Activated CD4-positive, alpha-beta T cell treated with anti-CD3 and anti-CD28 coated beads, Interleukin-2, amount 50 U/mL, for 1 hour (primary cell): ENCODE results near the gene CCDC92.
"Not testable (repeated sequence)": the region's sequence is repeated elsewhere in the genome, so short reads cannot be mapped to it uniquely, and the experiment has no call there.

ENCODE experiments used
- DNase-seq: peaks from one replicate; pipeline ENCODE4 v3.0.0-alpha.2; 2020

The CCDC92 gene

DNA sequence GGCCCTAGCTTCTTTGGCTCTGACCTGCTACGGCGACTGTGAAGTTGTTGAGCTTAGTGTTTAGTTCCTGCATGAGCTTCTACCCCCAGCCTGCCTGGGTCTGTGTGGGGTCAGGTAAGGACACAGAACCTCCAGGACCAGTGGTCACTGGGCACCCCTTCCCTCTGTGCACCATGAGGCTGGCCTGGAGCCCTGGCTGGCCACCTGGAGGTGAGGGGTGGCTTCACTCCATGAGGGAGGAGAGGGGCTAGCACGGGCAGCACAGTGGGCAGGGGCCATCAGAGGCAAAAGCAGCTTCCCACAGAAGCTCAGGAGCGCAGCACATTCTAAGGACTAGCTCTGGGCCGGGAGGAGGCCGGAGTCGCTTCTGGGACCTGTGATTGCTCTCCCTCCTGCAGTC lies 36.7 kb downstream of the CCDC92 start:
- DNase-seq, result no peak

DNA sequence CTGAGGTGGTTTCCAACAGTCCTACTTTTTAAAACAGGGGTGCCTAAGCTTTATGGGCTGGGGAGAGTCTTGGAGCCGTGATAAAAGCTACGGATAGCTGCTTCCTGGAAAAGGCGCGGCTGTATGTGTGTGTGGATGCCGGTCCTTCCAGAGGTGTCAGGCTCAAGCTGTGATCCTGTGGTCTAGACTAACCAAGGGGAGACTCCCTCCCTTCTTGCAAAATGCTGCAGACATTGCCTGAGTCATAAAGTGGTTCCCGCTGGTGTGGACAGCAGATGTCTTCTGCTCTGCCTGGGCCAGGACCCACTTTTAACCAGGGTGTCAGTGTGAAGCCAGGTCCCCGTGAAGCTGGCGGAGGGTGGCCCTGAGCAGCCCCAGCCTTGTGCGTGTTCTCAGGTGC lies 37.8 kb downstream of the CCDC92 start:
- no peak for DNase-seq

DNA sequence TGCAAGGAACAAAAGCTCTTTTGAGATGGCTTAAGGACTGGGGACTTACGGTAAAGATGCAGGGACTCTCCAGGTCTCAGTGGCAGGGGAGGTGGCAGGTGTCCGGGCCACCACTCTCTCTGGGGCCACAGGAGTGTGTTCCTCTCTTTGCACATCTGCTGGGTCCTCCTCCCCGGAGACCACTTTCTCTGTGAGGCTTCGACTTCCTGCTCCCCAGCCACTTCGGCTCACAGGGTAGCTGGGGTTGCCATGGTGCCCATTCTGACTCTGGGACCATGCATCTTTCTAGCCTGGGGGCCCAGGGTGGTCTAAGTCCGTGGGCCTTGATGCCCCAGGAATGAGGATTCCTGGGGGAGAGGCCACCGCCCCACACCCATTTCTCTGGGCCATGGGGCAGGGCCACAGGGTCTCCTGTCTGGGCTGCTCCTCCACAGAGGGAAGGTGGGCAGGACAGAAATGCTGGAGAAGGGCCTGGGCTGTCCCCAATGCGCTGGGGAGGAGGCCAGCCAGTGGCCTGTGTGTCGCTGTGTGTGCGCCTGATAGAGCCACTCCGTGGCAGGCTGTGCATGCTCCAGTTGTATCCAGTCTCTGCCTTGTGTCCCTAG lies 38.5 kb downstream of the CCDC92 start:
- no peak for DNase-seq

DNA sequence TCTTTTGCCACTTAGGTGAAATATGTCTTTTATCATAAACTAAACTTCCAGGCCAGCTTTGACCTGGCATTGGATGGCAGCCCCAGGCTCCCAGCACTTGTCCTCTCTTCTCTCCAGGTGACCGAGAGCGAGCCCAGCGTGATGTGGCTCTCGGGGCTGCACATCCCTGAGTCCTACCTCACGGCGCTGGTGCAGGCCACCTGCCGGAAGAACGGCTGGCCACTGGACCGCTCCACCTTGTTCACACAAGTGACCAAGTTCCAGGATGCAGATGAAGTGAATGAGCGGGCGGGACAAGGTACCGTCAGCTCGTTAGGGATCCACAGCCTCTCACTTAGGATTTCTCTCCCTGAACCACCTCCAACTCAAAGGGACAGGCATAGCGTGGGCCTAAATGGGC lies 39.4 kb downstream of the CCDC92 start:
- DNase-seq, result no peak

DNA sequence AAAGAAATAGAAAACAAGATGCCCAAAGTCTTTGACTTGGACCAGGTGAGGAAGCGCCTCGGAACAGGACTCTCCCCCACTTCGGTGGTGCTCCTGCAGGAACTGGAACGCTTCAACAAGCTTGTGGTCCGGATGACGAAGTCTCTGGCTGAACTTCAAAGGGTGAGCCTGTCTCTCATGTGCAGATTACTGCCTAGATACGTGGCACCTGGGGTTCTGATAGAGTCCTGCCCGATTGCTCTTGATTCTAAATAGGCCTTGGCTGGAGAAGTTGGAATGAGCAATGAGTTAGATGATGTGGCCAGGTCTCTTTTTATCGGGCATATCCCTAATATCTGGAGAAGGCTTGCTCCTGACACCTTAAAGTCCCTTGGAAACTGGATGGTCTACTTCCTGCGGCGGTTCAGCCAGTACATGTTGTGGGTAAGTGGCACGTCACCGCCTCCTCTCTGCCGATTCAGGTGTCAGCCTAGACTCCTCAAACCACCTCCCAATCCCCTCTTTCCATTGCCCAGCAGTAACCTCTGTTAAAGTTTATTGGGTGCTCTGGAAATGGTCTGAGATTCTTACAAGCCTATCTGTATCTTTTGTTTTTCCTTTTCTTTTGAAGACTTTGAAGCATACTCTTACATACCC lies 40.8 kb downstream of the CCDC92 start:
- peak; percentile 39 for DNase-seq

DNA sequence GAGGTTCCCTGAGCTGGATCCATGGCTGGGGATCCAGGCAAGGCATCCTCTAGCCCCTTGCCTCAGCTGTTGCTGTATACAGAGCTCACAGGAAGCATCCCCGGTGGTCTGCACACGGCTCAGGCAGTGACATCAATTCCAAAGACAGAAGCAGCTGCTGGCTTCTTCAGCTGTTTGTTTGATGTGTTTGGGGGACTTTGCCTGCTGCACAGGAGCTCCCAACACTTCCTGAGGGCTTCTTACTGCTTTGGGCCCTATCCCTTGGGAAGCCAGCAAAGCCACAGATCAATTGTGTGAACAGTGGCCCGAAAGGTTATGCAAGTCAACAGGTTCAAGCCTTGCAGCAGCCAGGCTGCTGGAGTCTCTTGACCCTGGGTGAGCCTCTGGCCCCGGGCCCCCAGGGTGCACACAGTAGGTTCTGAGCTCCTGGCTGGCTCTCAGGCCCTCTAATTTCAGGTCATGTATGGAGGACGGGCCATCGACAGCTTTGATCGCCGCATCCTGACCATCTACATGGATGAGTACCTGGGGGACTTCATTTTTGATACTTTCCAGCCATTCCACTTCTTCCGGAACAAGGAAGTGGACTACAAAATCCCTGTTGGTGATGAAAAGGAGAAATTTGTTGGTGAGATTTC lies 42.6 kb downstream of the CCDC92 start:
- DNase-seq, result no peak

DNA sequence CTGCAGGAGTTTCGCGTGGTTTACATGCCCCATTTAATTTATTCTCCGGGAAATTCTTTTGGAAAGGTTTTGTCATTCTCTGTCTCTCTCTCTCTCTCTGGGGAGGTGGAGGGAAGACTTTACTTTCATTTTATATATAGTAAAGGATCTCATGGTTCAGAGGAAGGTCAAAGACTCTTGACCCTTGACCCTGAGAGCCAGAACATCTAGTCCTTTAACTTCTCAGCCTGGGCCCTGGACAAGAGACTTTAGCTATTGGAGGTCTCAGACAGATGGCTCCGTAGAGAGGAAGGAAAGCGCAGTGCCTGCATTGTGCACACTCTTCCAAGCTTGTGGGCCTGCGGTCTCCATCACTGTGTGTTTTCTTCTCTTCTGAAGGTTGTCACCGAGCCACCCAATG lies 43.7 kb downstream of the CCDC92 start:
- DNase-seq, result no peak

DNA sequence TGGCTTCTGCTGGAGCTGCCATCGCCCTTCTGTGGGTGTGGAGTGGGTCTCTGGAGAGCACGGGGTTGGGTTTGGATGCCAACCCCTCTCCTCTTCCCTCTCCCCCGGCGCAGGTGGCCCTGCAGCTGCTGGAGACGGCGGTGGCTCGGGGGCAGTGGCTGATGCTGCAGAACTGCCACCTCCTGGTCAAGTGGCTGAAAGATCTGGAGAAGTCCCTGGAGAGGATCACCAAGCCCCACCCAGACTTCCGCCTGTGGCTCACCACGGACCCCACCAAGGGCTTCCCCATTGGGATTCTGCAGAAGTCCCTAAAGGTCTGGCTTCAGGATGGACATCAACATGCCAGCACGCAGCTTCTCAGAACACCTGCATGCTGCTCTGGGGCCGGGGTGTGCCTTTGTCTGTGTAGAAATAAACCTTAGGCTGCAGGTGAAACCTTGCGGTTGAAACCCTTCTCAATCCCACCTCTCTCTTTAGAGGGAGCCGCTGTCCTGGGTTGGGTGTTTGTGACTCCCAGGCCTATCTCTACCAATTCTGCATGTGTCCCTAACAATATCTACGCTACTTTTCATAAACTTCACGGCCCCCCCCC lies 44.3 kb downstream of the CCDC92 start:
- DNase-seq, result no peak

DNA sequence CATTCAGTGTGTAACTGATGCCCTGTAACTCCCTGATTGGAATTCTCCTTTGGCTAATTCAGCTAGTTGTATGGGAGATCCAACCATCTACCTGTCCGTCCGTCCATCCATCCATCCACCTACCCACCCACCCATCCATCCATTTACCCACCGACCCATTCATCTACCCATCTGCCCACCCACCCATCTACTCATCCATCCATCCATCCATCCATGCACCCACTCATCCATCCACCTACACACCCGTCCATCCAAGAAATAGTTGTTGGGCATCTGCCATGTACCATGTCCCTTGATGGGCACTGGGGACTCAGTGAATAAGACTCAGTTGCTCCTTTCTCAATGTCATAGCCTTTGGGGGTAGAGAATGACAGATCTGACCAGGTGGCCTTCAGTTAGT lies 48.1 kb downstream of the CCDC92 start:
- DNase-seq, result no peak

DNA sequence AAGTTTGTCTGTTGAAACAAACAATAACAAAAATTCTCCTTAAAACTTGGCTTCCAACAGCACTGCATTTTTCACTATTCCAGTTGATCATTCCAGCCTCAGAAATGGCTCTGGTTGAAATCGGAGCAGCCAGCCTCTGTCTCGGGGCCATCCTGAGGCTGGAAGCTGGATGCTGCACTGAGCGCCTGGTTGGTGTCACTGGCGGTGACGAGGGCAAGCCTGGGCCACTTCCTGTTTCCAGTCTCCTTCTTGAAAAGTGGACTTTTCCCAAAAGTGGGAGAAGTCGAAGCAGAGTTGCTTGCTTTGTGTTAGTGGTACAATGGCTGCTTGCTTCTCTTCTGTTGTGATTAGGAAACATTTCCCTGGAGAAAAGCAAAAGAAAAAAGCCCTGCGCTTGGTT lies 48.7 kb downstream of the CCDC92 start:
- no peak for DNase-seq

DNA sequence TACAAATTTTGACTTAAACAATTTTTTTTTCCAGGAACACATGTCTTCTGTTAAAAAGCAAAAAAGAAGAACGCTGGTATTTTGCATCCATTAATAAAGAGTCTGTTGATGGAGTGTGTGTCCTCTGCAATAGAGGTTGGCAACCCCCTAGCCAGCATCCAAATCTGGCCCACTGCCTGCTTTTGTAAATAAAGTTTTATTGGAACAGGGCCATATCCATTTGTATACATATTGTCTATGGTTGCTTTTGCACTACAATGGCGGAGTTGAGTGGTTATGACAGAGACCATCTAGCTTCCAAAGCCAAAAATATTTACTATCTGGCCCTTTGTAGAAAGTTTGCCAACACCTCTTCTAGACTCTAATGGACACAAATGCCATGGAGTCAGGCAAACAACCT lies 49.6 kb downstream of the CCDC92 start:
- no peak for DNase-seq

DNA sequence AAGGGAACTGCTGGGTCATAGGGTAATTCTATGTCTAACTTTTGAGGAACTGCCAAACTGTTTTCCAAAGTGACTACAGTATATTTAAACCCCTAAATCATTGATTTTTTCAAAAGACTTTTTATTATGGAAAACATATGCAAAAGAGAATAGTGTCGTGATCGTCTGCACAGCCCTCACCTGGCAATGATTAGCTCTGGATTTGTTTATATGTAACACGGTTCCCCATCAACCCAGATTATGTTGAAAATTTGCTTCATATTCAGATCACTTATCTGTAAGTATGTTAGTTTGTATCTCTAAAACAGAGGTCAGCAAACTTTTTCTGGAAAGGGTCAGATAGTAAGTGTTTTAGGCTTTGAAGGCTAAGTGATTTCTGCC lies 52.7 kb downstream of the CCDC92 start:
- DNase-seq, result no peak

DNA sequence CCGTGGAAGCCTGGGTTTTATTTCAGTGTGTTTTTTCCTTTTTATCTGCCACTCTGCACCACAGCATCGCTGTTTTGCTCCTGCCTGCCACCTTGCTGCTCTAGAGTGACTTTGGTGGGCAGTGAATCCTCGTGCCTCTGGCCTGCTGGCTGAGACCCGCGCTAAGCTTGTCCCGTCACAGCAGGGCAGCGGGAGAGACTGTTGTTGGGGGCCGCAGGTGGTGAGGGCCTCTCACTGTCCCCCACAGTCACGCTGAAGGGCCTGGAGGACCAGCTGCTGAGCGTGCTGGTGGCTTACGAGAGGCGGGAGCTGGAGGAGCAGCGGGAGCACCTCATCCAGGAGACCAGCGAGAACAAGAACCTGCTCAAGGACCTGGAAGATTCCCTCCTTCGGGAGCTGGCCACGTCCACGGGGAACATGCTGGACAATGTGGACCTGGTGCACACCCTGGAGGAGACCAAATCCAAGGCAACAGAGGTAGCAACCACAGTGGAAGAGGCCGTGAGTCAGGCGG lies 55.2 kb downstream of the CCDC92 start:
- DNase-seq, result no peak

DNA sequence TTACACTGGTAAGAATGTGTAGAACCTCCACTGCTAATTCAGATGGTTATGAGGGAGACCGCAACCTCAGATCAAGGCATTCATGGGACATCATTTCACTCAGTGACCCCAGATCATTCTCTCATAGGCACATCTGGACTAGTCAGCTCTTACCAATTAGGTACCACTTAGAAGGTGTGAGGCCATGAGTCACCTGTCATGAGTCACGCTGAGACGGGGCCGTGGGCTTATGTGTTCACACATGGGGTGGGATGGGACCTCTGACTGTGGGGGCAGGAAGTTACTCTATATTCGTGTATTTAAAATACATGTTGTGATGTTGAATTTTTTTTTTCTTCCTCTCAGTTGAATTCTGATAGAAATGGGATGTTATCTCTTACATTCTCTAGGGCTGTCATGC lies 55.9 kb downstream of the CCDC92 start:
- no peak for DNase-seq

DNA sequence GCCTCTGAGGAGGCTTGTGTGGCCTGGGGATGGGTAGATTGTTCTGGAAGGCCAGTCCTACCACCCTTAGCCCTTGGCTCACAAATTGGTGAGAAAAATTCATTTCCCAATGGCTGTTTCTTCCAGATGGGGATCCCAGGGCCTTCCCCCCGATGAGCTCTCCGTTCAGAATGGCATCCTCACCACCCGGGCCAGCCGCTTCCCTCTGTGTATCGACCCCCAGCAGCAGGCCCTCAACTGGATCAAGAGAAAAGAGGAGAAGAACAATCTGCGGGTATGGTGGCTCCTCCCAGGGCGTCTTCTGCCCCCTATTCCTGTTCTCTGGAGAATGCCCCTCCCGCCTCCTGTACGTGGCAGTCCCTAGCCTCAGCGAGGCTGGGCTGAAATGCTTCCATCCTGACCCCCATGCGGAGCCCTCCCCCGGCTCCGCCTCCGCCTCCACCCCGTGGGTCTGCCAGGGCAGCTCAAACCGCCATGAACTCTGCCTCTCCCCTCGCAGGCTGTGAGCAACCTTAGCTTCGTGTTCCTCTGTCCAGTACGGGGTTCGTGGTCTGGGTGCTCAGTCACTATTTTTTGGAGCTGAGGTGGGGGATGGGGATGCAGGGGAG lies 57.8 kb downstream of the CCDC92 start:
- DNase-seq, result no peak

DNA sequence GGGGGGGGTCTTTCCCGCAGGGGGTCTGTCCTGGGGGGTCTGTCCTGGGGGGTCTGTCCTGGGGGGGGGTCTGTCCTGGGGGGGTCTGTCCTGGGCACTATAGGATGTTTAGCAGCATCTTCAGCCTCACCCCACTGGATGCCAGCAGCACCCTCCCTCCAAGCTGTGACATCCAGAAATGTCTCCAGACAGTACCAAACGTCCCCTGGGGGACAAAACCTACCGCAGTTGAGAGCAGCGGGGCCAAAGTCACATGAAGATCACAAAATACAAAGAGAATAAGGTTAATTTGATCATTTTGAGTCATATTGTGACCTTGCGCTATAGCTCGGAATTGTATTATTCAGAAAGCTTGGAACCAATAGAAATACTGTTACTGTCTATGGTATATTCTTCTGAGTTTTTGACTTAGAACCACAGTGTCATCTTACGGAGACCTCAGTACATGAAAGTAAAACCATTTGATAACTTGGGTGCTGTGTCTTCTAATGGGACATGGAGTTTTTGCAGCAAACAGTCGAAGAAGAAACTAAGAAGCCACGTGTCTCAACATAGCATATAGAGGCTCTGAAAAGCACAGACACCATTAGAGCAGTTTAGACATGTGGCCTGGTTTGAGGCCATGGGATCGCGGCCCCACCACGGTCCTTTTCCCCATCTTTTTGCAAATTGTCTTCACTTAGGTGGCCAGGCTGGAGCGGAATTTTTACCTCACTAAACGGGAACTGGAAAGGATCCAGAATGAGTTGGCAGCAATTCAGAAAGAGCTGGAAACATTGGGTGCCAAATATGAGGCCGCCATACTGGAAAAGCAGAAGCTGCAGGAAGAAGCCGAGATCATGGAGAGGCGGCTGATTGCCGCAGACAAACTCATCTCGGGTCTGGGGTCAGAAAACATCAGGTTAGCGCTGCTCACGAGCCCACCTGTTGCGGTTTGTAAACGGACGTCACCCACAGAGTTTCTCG lies 59.9 kb downstream of the CCDC92 start:
- no peak for DNase-seq

DNA sequence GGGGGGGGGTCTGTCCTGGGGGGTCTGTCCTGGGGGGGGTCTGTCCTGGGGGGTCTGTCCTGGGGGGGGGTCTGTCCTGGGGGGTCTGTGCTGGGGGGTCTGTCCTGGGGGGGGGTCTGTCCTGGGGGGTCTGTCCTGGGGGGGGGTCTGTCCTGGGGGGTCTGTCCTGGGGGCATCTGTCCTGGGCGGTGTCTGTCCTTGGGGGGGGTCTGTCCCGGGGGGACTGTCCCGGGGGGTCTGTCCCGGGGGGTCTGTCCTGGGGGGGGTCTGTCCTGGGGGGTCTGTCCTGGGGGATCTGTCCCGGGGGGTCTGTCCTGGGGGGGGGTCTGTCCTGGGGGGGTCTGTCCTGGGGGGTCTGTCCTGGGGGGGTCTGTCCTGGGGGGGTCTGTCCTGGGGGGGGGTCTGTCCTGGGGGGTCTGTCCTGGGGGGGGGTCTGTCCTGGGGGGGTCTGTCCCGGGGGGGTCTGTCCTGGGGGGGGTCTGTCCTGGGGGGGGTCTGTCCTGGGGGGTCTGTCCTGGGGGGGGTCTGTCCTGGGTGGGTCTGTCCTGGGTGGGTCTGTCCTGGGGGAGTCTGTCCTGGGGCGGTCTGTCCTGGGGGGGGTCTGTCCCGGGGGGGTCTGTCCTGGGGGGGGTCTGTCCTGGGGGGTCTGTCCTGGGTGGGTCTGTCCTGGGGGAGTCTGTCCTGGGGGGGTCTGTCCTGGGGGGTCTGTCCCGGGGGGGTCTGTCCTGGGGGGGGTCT lies 60.8 kb downstream of the CCDC92 start:
- not testable (repeated sequence) for DNase-seq

DNA sequence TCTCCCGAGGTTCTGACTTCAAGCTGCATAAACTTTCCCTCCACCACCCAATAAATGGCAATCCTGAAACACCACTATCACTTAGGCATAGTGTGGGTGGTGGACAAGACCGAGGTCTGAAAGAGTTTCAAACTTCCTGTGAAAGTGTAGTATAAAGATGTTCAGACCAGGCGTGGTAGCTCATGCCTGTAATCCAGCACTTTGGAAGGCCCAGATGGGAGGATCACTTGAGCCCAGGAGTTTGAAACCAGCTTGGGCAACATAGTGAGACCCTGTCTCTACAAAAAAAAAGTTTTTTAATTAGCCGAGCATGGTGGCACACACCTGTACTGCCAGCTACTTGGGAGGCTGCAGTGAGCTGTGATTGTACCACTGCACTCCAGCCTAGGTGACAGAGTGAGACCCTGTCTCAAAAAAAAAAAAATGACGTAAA lies 61.9 kb downstream of the CCDC92 start:
- no peak for DNase-seq

DNA sequence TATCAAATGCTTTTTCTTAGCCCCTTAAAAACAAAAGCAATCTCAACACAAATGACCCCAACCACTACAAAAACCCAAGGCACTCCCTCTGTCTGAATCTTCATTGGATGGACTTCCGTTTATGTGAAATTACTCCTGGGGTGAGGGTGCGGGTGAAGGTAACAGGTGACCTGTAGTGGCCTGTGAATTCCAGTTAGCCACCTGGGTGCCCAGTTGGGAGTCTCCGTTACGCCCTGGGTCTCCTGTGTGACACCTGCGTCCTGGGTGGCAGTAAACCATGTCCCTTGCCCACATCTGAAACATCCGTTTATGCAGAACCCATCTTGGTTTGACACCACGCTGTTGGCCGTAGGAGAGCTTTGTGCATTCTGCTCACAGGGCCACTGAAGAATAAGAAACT lies 62.6 kb downstream of the CCDC92 start:
- DNase-seq, result no peak

DNA sequence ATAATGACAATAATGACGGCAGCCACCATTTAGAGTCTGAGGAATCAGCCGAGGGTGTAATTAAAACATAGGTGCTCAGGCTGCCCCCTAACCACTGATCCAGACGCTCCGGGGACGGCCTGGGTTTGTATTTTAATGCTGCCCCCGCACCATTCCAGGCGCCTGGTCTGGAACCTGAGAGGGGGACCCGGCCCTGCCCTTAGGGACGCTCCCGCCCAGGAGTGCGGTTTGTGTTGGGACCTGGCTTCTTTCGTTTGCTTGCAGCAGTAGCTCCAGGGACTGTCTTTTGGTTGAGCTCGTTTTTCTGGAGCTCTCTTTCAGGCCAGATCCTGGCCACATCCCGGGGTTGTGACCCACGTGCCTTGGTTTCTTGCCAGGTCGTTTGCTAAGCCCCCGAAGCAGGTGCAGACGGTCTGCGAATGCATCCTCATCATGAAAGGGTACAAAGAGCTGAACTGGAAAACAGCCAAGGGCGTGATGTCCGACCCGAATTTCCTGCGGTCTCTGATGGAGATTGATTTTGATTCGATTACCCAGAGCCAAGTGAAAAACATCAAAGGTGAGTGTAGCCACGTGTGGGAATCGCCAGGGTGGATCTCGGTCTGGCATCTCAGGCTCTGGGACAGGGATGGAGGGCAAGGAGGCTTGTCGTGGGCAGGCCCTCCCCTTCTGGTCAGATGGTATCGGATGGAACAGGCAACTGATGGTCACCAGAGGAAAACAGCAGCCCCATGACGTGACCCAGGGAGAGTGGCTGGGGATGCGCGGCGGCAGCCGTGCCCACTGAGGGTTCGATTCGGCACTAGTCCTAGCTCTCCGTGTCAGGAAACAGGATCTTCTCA lies 63.5 kb downstream of the CCDC92 start:
- DNase-seq, result no peak
